ENCODE results near the gene KCNAB1.
"Not testable (repeated sequence)": the region's sequence is repeated elsewhere in the genome, so short reads cannot be mapped to it uniquely, and the experiment has no call there.

Gene KCNAB1

DNA sequence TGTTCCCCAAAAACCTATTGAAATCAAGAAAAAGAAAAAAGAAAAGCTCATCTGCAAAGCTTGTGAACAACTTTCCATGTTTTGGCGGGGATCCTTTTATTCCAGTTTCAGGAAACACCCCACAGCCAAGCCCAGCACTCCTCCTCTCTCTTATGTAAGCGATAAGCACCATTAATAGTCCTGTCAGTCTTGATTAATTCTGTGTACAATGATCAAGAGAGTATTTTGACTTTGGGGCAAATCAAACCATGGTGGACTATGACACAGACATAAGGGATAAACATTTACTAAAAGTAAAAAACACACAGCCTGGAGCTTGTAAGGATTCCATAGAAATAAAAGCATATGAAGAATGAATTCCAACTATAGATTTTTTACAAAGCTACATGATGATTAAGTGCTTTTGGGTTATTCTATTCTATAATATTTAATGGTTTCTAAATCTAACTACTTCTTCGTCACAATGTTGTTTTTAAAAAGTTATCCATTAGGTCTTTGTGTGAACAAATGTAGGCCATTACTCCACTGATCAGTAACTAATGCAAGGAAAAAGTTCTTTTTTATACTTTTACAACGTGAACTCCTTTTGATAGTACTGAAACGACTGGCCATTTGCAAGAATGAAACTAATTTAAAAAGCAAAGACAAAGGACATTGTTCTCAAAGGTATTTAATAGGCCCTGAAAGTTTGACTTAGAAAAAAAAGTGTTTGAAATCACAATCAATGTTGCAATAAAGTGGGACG lies 106.5 kb downstream of the KCNAB1 start:
- no peak for DNase-seq

GRCh38 chr3:156227704-156228103 lies 107.3 kb downstream of the KCNAB1 start:
- no peak for DNase-seq

DNA sequence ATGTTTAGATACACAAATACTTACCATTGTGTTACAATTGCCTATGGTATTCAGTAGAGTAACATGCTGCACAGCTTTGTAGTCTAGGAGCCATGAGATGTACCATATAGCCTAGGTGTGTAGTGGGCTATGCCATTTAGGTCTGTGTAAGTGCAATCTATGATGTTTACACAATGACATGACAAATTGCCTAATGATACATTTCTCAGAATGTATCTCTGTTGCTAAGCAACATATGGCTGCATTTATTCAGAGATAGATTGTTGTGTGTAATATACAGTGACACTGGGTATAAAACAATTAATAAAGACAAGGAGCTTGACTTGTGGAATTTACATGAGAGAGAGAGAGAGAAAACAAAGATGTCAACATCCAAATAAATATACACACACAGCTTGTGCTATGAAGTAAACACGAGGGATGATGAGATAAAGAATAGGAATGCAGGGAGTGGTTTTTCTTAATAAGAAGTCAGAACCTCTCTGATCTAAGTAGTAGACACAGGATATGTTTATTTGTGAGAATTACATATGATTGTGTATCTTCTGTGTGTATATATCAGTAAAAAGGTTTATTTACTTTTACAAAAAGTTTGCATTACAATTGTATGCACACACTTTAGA lies 110.0 kb downstream of the KCNAB1 start:
- no peak for DNase-seq

DNA sequence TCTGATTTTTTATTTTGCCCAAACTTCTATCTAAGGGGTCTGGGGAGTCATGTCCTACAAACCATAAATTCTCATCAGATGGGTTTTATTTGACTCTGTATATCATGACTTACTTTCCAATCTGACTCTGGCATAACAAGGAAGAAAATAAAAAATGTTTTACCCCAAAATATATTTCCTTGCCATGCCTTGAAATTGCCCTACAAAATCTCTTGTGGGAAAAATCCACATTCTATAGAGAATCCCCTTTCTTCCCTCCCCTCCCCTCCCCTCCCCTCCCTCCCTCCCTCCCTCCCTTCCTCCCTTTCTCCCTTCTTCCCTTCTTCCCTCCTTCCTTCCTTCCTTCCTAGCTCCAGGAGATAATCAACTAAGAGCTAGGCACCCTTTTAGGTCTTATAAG lies 110.8 kb downstream of the KCNAB1 start:
- not testable (repeated sequence) for DNase-seq

- no peak for DNase-seq
Measured at GRCh38 chr3:156233876-156234275, 113.5 kb downstream of the KCNAB1 start.

GRCh38 chr3:156236556-156237260 lies 116.3 kb downstream of the KCNAB1 start:
- DNase-seq = no peak

GRCh38 chr3:156240642-156241041 lies 120.3 kb downstream of the KCNAB1 start:
- no peak for DNase-seq

GRCh38 chr3:156246961-156247725 lies 126.8 kb downstream of the KCNAB1 start:
- no peak for DNase-seq

DNA sequence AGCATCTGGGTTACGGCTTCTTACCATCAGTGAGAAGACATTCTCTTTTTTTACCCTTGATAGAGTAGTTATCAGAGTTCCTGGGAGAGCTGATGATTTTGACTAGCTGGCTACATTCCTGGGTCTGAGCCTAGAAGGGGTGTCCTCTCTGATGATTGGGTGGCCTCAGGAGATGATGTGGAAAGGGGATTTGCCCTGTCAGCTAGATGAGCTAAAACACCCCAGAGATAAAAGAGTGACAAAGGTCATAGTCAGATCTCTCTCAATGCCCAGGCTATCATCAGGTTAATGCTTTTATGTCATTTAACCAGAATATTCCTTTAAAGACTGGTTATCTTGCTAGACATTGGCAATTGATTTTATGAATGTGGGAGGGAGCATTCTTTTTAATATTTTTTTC lies 130.2 kb downstream of the KCNAB1 start:
- no peak for DNase-seq

DNA sequence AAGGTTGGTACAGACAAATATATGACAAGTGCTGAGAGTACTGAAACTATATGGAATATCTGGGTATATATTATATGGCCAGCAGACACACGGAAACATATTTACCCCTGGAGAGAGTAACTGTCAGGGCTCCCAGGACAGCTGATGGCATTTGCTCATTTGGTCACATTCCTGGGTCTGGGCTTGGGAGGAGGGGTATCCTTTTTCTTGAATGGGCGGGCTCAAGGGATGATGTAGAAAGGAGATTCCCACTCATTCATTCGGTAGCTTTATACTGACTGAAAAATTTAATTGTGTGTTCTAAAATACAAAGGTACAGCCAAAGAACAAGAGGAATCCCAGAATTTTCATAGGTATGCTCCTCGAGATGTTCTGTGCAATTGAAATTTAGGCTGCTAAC lies 131.0 kb downstream of the KCNAB1 start:
- DNase-seq = no peak

GRCh38 chr3:156252656-156253055 lies 132.3 kb downstream of the KCNAB1 start:
- DNase-seq = no peak

- no peak for DNase-seq
Measured at GRCh38 chr3:156253150-156253549, 132.8 kb downstream of the KCNAB1 start.

GRCh38 chr3:156256256-156256655 lies 135.9 kb downstream of the KCNAB1 start:
- DNase-seq = no peak

GRCh38 chr3:156256945-156257344 lies 136.6 kb downstream of the KCNAB1 start:
- DNase-seq = no peak

- DNase-seq = no peak
Measured at GRCh38 chr3:156258301-156258700, 137.9 kb downstream of the KCNAB1 start.

DNA sequence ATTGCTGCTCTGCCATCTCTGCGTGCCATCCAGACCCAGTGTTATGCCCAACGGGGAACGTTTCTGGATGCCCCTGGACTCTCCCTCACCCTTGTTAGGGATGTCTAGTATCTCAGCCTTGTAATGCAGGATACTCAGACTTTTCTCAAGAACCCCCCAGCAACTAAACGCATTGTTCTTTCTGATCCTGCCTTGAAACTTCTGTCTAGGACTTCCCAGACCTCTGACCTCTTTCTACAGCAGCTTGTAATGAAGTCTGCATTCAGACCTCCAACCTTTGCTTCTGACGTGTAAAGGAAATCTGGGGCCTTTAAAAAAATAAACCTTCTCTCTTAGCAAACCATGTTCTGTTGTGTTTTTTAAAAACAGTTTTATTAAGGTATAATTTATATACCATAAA lies 139.5 kb downstream of the KCNAB1 start:
- DNase-seq = no peak

GRCh38 chr3:156260331-156260730 lies 140.0 kb downstream of the KCNAB1 start:
- no peak for DNase-seq

DNA sequence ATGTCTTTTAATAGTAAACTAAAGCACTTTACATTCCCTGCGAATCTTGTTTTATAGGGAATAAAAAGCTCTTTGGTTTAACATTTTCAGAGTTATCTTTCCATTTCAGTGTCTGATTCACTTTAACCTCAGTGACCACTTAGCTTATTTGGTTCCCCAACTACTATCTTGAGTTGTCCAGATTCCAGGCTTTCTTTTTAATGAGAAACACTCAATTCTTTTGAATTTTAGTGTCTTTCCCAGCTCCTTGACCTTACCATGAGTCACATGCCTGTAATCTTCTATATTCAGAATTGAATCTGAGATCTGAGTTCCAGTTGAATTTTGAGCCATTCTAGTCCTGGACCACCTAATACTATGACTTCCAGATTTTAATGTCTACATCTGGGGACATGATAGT lies 144.4 kb downstream of the KCNAB1 start:
- DNase-seq = no peak

- DNase-seq = no peak
Measured at GRCh38 chr3:156271508-156271907, 151.1 kb downstream of the KCNAB1 start.

- DNase-seq = no peak
Measured at GRCh38 chr3:156271995-156272719, 151.8 kb downstream of the KCNAB1 start.

- no peak for DNase-seq
Measured at GRCh38 chr3:156273111-156273694, 152.8 kb downstream of the KCNAB1 start.

GRCh38 chr3:156274791-156275190 lies 154.4 kb downstream of the KCNAB1 start:
- DNase-seq = no peak
